ENCODE results near the gene INPP5A. TPM values are rescaled to one million over a fixed set of nuclear protein-coding genes. Genes with fewer than 3 reads are reported as not detected.
"Not testable (repeated sequence)": the region's sequence is repeated elsewhere in the genome, so short reads cannot be mapped to it uniquely, and the experiment has no call there.

Gene INPP5A
- polyA plus RNA-seq, 1 donor: 31.3 TPM

DNA sequence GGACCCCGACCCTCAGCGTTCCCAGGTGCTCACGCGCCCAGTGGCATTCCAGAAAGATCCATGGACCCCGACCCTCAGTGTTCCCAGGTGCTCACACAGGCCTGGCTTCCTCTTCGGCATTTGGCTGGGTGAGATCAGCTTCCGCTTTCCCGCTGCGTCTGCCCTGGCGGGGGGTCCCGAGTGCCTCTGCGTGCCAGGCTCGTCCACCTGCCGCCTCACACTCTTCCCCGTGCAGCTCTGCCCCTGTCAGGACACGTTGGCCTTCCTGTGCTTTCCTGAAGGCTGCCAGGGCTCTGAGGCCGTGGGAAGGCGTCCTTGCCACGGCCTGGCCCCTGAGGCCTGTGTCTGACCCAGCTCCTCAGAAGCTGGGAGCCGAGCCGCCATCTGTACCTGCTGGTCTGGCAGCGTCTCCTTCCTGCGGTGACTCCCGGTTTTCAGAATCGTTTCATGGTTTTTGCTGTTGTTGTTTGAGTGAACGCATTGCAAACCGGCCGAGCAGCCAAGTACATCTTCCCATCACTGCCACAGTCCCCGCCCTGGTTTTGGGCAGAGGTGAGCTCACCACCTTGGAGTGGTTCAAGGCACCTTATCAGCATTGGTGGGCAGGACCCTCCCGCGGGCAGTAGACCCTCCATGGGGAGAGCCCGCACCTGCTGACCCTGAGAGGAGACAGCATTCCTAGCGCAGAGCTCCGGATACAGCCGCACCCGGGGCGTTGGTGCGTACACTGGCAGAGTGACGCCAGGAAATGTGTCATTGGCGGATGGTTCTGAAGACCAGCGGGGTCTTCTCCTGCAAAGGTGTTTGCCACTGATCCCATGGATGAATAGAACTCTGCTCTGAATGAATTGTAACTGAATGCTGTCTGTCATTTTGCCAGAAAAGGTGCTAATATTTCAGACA lies 231.0 kb downstream of the INPP5A start:
- no peak for DNase-seq

GRCh38 chr10:132770061-132771021 lies 232.8 kb downstream of the INPP5A start:
- no peak for DNase-seq

DNA sequence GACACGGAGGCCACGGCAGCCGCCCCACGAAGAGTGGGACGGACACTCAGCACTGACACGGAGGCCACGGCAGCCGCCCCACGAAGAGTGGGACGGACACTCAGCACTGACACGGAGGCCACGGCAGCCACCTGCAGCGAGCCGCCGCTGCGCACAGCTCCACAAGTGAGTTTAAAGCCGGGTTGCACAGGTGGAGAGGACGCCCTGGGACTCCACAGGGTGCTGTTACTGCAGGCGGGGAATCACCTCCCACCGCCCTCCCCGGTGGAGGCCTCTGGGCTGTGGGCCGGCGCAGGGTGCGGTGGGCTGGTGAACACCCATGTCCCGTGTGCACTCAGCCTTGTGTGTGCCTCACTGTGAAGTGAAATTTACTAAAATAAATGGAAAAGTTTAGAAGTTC lies 235.2 kb downstream of the INPP5A start:
- DNase-seq: not testable (repeated sequence)

DNA sequence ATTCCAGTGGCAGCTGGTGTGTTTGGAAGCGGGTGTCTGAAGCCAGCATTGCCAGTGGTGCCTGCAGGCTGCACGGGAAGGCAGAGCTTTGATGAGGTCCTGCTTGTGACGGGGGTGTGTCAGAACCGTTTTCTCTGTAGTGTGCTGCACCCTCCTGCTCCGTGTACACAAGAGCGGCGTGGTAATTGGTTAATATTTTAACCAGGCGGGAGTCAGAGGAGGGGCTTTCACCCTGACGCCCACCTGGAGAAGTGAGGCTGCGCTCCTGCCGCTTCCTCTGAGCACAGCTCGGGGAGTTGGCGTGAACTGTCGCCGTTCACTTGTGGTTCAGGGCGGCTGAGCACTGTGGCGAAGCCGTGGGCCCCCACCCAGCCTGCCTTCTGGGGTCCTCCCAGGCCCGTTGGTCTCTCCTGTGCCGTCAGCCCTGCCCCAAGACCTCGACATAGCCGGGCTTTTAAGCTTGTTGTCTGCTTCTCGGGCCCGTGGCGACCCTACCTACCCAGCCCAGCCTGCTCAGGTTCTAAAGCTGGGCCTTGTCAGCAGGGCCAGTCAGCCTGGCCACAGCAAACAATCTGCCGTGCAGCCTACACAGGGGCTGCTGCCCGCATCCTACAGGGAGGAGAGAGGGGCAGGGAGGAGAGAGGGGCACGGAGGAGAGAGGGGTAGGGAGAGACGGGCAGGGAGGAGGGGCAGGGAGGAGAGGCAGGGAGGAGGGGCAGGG lies 236.8 kb downstream of the INPP5A start:
- DNase-seq: no peak

DNA sequence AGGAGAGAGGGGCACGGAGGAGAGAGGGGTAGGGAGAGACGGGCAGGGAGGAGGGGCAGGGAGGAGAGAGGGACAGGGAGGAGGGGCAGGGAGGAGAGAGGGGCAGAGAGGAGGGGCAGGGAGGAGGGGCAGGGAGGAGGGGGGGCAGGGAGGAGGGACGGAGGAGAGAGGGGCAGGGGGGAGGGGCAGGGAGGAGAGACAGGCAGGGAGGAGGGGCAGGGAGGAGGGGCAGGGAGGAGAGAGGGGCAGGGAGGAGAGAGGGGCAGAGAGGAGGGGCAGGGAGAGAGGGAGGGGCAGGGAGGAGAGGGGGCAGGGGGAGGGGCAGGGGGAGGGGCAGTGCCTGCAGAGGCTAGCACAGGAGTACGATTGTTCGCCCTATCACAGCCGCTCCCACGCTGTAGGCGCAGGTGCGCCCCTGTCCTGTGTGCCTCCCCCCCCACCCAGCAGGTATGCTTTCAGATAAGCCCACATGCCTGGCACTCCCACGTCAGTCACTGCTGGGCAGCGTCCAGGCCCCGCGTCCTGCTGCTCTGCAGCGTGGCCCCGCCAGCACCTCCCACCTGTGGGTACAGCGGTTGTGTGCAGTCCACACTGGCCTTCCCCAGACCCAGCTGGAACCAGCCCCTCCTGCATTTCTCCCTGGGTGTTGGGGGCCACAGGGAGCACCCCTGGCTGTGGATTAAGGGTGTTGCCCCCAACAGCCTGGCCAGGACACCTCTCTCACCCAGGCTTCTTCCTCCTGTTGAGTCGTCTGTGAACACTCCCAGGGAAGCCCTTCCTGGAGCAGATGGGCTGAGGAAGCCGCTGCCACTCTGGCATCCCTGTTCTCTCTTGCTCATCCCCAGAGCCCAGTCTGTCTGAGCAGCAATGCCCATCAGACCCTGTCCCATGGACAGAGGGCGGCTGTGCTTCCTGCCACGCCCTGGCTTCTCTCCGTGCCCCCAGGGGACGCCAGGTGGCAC lies 237.6 kb downstream of the INPP5A start:
- no peak for DNase-seq

DNA sequence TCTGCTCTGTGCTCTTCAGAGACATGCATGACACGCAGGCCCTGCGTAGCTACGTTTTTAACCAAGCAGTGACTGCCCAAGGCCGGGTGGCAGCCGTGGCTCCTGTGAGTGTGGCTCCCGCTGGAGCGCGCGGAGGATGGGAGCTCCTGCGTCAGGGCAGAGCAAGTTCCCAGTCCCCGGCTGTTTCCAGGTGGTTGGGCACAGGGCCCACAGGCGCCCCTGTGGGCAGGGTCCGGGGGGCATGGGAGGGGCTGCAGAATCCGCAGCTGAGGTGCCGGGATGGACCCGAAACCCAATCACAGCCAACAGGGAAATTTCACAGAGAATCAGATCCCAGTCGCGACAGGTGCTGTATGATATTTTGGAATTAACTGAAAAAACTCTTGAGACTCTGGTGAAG lies 238.6 kb downstream of the INPP5A start:
- DNase-seq: no peak

GRCh38 chr10:132776821-132777220 lies 239.2 kb downstream of the INPP5A start:
- DNase-seq: no peak

DNA sequence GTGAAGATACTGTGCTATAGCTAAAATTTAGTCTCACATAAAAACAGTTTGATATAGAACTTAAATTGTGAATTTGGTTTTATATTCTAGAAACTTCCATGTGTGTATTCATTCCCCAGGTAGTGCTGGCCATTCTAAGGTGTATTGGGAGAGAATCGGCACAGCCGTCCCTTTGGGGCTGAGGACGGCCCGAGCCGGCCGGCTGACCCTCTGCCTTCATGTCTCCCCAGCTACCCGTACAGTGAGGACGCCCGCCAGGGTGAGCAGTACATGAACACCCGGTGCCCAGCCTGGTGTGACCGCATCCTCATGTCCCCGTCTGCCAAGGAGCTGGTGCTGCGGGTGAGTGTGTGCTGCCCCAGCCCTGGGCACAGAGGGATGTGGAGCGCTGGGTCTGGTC lies 239.9 kb downstream of the INPP5A start:
- no peak for DNase-seq

DNA sequence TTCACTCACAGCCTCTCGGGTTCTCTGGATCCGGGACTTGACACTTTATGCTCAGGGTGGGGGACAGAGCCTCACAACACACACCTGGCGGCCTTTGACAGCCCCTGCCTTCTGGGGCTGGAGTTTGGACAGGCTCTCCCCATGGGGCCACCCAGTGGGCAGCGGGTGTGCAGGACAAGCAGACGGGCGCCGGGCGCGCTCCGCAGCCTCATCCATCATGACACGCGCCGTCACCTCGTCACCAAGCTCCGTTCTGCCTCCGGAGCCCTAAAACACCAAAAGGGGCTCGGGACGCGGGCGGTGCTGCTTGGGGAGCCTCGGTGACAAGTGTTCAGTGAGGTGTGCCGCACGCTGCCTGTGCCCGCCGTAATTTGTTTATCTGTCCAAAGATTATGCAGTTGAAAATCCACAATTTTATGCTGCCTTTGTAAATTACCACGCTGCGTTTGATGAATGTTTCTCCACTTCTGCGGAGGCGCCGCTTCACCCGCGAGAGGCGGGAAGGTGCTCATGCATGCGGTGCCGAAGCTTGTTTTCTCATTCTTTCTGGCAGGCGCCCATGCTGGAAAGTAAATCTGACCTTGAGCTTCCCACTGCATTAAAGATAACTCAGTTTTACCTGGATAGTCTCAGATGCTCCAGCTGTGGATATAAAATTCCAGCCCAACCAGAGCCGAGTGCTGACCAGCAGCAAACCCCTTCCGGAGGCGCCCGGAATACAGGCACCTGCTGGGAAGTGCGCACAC lies 242.1 kb downstream of the INPP5A start:
- DNase-seq: no peak

GRCh38 chr10:132780356-132780755 lies 242.8 kb downstream of the INPP5A start:
- no peak for DNase-seq

DNA sequence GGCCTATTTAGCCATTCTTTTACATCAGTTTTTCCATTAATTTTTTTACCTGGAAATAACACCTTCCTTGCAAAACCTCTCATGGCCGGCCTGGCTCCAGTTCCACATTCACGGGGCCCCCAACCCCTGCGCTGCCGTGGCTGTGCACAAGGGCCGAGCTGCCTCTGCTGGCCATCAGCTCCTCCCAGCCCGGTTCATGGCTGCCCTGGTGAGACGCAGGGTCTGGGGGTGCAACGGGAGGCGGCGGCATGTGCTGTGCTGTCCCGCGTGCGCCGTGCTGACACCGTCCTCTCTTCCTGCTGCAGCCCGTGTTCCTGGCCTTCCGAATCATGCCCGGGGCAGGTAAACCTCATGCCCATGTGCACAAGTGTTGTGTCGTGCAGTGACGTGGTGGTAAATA lies 244.0 kb downstream of the INPP5A start:
- no peak for DNase-seq

DNA sequence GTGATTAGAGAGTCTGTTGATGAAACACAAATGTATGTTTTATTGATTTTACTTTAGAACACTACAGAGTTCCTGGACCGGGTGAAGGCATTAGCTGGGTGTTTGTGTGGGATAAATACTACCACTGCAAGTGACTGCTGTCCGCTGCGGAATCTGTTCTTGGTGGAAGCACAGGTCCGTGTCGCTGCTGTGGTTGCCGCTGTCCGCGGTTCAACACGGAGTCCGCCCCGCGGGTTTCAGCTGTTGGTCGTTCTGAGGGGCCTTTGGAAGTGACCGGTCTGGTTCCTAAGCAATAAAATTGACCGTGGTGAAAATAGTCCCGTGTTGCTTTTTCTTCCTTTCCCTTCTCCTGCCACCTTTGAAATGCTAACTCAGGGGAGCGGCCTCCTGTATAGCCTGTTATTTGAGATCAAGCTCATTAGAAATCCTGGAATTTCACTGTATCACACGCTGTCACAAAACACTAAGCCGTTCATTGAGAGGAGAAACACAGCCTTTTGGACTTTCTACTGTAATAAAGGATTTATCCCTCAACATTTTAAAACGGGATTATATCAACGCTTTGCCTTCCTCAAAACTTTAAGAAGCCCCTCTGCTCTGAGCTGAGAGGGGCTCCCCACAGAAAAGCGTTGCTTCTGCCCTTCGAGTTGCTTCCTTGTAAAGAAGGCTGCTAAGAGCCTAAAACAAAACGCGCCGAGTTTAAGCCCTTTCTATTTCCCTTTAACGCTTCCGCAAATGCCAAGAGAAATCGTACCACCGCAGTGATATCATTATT lies 245.8 kb downstream of the INPP5A start:
- no peak for DNase-seq

DNA sequence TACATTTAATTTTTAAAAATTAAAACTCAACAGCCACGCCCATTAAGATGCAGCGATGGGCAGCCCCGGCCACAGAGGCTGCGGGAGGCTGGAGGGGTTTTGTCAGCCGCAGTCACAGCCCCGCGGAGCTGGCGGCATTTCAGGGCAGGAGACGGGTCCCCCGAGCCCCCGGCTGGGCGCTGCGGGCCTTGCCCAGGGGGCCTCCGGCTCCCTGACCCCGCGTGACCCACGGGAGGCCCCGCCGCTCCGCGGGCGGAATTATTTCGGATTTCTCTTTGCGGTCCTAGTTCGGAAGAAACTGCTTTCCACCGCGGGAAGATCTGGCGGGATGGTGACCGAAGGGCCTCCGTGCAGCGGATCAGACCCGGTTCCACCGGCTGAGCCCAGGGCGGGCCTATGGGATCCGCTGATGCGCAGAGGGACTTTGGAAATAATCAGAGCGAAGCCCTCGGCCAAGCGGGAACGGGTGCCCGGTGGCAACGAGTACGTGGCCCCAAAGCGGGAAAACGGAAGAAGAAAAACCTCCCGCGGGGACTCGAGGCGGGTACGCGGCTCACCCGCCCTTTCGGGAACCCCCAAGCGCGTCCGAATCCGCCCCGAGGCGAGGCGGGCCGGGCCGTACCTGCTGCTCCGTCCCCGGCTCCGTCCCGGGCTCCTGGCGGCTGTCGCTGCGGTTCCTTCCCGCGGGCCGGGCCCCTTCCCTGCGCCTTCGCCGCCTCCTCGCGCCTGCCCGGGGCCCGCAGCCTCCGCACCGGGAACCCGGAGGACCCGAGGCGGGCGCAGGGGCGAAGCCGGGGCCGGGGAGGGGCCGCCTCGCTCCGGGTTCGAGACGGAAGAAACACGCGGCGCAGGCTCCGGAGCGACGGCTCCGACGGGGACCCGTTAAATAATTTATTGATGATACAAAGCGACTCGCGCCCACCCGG lies 246.6 kb downstream of the INPP5A start:
- no peak for DNase-seq

GRCh38 chr10:132784866-132785722 lies 247.5 kb downstream of the INPP5A start:
- DNase-seq: no peak

DNA sequence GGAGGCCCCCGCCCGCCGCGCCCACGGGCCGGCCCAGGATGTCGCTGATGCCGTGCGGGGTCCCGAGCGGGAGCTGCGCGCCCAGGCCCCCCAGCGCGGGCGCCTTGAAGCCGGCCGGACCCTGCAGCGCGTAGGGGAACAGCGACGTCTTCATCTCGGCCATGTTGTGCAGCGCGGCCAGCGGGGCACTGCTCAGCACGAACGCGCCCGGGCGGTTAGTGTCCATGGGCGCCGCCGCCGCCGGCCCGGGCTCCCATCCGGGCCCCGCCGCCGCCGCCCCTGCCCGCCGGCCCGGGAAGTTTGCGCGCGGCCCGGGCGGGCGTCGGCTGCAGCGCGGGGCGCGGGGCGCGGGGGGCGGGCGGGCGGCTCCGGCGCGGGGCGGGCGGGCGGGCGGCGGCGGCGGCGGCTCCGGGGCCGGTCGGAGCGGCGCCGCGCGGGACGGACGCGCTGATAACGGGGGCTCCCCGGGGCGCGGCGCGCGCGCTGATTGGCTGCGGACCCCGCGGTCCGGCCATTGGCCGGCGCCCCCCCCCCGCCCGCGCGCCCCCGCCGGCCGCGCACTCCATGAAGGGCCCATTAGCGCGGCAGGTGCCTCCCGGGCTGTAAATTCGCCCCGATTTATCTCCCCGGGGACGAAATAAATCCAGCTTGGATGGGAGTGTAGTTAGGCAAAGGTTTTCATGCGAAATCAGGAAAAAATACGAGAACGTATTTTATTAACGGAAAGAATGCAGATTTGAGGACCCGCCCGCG lies 248.3 kb downstream of the INPP5A start, which contains the start of gene NKX6-2:
Gene NKX6-2, minus strand, starts transcription at position 425 of the 753 bp plus-strand sequence. Its CDS starts 199 bp downstream, at position 226.
- DNase-seq: no peak

GRCh38 chr10:132786476-132786883 lies 248.9 kb downstream of the INPP5A start:
- no peak for DNase-seq

Data from left kidney (tissue), 2 donors.